ENCODE measurements around the gene PCAT7. TPM values are rescaled to one million over a fixed set of nuclear protein-coding genes. Genes with fewer than 3 reads are reported as not detected.
A peak's percentile ranks its signal among the peaks of the same experiment; 100 is the strongest.

Gene PCAT7
- total RNA-seq, 2 donors from 2014 or later, result not detected

DNA sequence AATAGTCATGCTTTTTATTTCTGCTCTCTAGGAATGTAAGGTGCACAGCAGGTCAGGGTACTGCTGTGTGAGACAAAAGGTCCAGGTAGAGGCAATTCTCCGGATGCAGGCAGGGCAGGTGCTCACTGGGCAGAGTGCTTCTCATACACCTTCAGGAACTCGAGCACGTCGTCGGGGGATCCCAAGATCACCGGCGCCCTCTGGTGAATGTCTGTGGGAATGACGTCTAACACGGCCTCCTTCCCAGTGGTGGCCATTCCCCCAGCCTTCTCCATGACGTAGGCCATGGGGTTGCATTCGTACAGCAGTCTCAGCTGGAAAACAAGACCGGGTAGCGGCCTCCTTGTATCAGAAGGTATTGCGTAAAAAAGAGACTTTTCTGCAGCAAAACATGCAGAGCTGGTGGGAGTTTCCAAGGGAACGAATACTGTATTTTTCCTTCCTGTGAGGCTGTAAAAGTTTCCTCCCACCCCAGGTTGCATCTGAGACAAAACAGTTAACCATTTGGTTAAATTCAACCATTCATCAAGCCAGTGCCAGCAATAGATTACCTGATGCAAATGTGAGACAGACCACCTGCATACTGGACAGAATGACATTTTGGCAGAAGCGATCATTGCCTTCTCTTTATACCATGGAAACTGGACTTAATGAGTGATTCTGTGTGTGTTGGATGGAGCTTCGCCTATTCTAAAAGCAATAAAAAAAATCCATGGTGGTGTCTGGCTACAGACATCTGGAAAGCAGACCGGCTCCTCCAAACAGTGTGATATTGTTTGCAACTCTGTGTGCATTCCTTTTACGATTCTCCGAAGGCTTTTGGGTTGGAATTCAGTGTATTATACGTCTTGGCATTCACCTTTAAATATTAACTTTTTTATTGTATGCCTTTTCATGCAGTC lies 48.6 kb downstream of the PCAT7 start:
- Mint-ChIP-seq H3K27ac (no peak overlapping the region), H3K36me3 (ENCODE audit: low read depth) (no peaks in the 10 kb centered on the region), H3K4me1 (no peaks in the 10 kb centered on the region), H3K4me3 (no peak overlapping the region), H3K9me3 (no peaks in the 10 kb centered on the region), H3K27me3 (no peaks in the 10 kb centered on the region)
- ATAC-seq (replicated peaks), result peak; percentile 89

DNA sequence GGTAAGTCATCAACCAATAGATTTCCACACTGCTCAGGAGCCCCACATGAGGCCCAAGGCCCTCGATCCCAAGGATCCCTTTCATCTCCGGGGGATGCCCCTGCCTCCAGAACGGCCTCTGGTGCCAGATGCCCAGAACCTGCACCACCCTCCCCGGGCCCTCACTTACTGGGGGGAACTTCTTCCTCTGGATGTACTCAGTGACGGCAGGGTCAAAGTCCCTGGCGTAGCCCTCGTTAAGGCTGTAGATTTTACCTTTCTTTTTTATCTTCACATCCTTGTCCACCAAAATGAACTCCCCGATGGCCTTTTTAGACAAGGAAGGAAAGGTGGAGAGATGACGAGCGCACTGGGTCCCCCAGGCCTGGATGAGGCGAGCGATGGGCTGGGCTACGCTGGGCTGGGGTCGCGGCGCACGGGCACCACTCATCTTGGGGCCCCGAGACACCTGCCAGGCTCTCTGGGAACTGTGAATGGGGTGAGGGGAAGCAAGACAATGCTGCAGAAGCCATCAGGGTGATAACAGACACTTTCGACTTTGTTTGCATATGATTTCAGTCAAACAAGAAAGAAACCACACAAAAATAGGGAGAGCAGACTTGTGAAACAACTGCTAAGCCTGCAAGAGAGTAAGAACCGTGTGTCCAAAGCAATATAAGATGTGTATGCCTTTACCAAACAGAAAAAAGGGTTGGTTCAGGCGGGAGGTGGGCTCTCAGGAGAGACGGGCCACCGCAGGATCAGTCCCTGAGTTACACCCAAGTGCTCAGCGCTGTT lies 52.0 kb downstream of the PCAT7 start:
- ATAC-seq (replicated peaks), result no peak
- H3K27me3 Mint-ChIP-seq, result no peaks in the 10 kb centered on the region
- H3K4me1 Mint-ChIP-seq, result no peaks in the 10 kb centered on the region
- H3K4me3 Mint-ChIP-seq, result no peak overlapping the region
- H3K36me3 Mint-ChIP-seq (ENCODE audit: low read depth), result no peaks in the 10 kb centered on the region
- no peaks in the 10 kb centered on the region for H3K9me3 Mint-ChIP-seq
- no peak overlapping the region for H3K27ac Mint-ChIP-seq

DNA sequence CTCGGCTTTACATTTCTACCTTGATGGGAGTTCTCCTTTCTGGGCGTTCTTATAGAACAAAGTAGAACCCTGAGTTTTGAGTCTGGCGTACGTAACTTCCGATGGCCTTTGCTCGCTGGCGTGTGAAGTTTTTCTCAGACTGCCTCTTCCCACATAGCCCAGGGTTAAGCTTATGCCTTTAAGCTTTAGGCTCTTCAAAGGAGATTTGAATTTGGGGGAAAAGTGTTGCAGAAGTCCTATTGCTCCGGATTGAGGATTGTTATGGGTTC lies 52.5 kb downstream of the PCAT7 start:
- no peak for ATAC-seq (replicated peaks)
- Mint-ChIP-seq H3K27me3 (no peaks in the 10 kb centered on the region), H3K4me1 (no peaks in the 10 kb centered on the region), H3K9me3 (no peaks in the 10 kb centered on the region), H3K27ac (no peak overlapping the region), H3K4me3 (no peak overlapping the region), H3K36me3 (ENCODE audit: low read depth) (no peaks in the 10 kb centered on the region)

DNA sequence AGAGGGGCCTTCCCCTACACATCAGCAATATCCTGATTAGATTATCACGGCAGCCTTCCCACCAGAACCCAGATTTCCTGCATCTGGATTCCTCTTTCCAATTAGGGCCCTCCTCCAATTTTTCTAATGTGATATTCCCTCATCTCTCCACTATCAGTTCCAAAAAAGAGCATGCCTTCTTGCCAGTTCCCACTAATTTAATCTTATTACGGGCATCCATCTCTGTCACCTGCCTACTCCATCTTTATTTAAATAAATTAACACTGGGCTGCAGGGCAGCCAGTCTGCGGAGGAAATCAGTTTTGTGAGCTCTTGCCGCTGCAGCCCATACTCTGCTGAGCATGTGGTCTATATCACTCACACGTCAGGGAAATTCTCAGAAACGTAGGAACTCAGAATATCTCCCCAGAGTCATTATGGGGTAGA lies 55.3 kb downstream of the PCAT7 start:
- Mint-ChIP-seq H3K27ac (no peak overlapping the region), H3K27me3 (no peaks in the 10 kb centered on the region)

DNA sequence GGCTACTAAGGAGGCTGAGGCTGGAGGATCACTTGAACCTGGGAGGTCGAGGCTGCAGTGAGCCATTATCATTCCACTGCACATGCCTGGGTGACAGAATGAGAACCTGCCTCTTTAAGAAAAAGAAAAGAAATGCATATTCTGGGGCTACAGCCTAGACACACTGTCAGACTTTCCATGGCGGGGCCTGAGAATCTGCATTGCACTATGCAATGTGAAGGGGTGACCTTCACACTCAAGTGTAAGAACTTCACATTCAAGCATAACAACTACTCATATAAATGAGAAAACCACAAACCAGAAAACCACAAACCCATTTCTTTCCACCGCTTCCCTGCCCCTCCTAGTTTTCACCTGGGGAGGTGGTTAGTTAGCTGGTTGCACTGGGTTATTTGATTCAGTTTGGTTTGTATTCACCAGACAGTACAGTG lies 56.8 kb downstream of the PCAT7 start:
- no peaks in the 10 kb centered on the region for H3K36me3 Mint-ChIP-seq (ENCODE audit: low read depth)
- no peak overlapping the region for H3K27ac Mint-ChIP-seq
- no peaks in the 10 kb centered on the region for H3K27me3 Mint-ChIP-seq
- H3K4me3 Mint-ChIP-seq, result no peak overlapping the region
- H3K4me1 Mint-ChIP-seq, result no peaks in the 10 kb centered on the region
- no peaks in the 10 kb centered on the region for H3K9me3 Mint-ChIP-seq
- peak; percentile 47 for ATAC-seq (replicated peaks)

More for the DNA sequence above, 55.3 kb downstream of the PCAT7 start:
- no peaks in the 10 kb centered on the region for H3K9me3 Mint-ChIP-seq
- no peak overlapping the region for H3K4me3 Mint-ChIP-seq
- H3K4me1 Mint-ChIP-seq, result no peaks in the 10 kb centered on the region
- ATAC-seq (replicated peaks), result no peak
- no peaks in the 10 kb centered on the region for H3K36me3 Mint-ChIP-seq (ENCODE audit: low read depth)

DNA sequence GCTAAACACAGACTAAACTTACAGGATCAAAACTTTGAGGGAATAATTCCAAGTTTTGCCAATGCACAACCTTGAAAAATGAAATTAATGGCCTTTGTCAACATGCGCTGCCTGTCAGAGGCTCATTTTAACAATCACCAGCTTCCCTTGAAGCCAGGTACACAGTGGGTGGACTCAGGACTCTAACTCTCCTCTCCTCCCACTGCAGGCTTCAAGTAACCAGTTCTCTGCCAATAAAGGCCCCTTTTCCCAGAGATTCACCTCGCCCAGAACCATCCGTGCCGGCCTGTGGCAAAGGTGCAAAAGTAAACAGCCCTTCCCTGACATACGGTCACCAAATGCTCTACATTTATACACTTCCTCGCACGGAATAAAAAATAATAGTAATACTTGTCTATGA lies 57.2 kb downstream of the PCAT7 start:
- H3K27ac Mint-ChIP-seq, result no peak overlapping the region
- no peak overlapping the region for H3K4me3 Mint-ChIP-seq
- no peaks in the 10 kb centered on the region for H3K36me3 Mint-ChIP-seq (ENCODE audit: low read depth)
- H3K4me1 Mint-ChIP-seq, result no peaks in the 10 kb centered on the region
- no peak for ATAC-seq (replicated peaks)
- H3K9me3 Mint-ChIP-seq, result no peaks in the 10 kb centered on the region
- no peaks in the 10 kb centered on the region for H3K27me3 Mint-ChIP-seq

DNA sequence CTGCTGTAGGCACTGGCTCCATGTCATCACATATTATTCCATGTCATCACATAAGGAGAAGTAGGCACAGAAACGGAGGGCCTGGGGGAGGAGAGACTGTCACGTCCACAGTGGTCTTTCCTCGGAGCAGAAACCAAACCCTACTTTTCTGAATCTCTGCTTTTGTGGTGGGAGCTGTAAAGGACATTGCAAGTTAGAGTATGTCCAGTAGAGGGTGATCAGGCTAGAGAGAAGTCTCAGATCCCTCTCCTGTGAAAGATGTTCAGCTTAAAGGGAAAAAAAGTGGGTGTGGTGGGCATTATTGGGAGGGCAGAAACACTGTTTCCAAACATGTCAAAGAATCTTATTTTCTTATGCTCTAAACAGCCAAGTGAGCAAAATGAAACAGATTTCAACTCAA lies 58.1 kb downstream of the PCAT7 start:
- Mint-ChIP-seq H3K9me3 (no peaks in the 10 kb centered on the region), H3K36me3 (ENCODE audit: low read depth) (no peaks in the 10 kb centered on the region), H3K27ac (no peak overlapping the region), H3K4me3 (no peak overlapping the region), H3K4me1 (no peaks in the 10 kb centered on the region), H3K27me3 (no peaks in the 10 kb centered on the region)
- ATAC-seq (replicated peaks), result no peak

DNA sequence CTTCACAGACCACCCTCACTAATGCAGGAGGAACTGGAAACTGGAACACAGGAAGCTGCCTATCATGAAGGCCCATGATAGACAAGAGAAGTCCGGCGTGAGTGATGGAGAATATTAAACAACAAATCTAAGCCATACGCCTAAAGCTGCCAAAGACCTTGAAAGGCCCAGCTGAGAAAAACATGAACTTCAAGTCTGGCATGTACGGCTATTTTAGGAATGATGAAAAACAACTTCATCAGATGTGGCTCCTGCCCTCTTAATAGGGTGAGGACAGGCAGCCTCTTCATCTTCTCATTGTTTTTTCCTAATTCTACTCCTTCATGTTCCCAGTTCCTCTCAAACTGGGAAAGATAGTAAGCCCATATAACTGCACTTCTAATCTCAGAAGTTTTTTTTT lies 64.1 kb downstream of the PCAT7 start:
- Mint-ChIP-seq H3K4me3 (no peak overlapping the region), H3K36me3 (ENCODE audit: low read depth) (no peaks in the 10 kb centered on the region)

More for the DNA sequence above, 64.1 kb downstream of the PCAT7 start:
- no peak overlapping the region for H3K27ac Mint-ChIP-seq
- no peak for ATAC-seq (replicated peaks)
- no peaks in the 10 kb centered on the region for H3K9me3 Mint-ChIP-seq
- no peaks in the 10 kb centered on the region for H3K4me1 Mint-ChIP-seq
- peaks cover 7% of the 10 kb centered on the region for H3K27me3 Mint-ChIP-seq

Other genes starting within 250 kb of the PCAT7 start
- not detected for gene NUTM2F, start 226.4 kb upstream of the PCAT7 start, total RNA-seq
- gene FBP2, start 38.7 kb downstream of the PCAT7 start, total RNA-seq, result not detected
- gene FBP1, start 84.4 kb downstream of the PCAT7 start, total RNA-seq, result under 1 TPM; 0.50 to 0.85 TPM
- 10 to 100 TPM; 15.5 to 16.4 TPM for gene AOPEP, start 171.6 kb downstream of the PCAT7 start, total RNA-seq